Measurements from ENCODE around the gene ADPRM. TPM values are rescaled to one million over a fixed set of nuclear protein-coding genes. Genes with fewer than 3 reads are reported as not detected.

Gene ADPRM, protein sequence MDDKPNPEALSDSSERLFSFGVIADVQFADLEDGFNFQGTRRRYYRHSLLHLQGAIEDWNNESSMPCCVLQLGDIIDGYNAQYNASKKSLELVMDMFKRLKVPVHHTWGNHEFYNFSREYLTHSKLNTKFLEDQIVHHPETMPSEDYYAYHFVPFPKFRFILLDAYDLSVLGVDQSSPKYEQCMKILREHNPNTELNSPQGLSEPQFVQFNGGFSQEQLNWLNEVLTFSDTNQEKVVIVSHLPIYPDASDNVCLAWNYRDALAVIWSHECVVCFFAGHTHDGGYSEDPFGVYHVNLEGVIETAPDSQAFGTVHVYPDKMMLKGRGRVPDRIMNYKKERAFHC
- 15.9 TPM for total RNA-seq

DNA sequence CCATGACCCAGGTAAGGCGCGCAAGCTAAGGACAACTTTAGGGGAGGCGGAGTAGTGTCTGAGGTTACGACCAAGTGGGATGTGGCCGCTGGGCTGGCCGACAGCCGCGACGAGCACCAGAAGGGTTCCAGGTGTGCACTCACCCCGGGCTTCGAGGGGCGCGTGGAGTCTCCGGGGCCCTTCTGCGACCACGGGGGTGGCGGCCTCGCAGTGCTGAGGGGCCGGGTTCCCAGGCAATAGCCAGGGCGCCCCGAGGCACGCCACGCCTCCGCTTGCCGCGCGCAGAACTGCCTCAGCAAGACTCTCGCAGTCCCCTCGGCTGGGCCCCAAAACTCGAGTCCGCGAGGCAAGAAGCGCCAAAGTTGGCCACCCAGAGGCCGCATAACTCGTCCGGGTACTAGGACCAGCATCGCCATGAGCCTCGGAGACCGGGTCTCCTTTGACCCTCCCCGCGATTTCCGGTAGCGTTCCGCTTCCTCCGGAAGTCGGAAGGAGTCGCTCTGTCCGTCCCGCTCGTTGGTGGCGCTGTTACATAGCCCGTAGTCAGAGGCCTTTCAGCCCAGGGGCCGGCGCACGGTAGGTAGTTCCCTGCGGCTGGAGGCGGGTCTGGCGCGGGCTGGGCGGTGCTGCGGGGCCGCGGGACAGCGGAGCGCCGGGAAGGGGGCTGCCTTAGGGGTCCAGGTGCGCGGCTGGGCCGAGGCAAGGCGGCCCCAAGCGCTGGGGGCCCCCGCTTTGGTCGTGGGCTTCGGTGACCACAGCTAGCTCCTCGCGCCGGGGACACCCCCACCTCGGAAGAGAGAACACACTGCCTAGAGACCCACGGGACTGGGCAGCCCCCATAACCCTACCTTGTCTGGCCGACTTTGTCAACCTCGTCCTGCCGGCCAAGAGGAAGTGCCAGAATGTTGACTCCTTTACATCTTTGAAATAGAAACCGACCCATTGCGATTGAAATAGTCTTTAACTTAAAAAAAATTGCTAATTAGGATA, at the start of gene ADPRM, which contains the start of gene SCO1:
Gene ADPRM, plus strand, starts transcription at position 503 of the 990 bp plus-strand sequence. CDS start 7,333 bp downstream, outside the sequence.
Gene SCO1, minus strand, starts transcription at position 442 of the 990 bp plus-strand sequence. Its CDS starts 26 bp downstream, at position 416.

DNA sequence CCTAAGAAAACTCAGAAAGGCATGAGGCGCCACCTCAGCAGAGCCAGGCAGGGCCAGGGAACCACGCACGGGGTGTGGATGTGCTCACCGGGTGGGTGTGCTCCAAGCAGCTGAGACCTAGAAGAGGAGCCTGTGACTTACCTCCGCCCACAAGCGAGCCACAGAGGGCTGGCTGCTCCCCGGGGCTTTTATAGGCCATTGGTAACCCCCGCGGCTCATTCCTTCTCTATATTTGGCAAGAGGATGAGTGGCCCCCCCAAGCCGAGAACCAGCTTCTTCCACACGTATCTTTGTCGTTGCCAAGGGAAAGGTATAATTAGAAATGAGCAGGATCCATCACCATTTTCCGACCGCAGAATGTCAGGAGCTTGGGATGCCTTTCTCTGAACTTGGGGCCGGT, 40.2 kb upstream of the ADPRM start, which contains the start of gene MYH3:
Gene MYH3, minus strand, starts transcription at position 162 of the 400 bp plus-strand sequence. CDS start 2,245 bp downstream, outside the sequence.

DNA sequence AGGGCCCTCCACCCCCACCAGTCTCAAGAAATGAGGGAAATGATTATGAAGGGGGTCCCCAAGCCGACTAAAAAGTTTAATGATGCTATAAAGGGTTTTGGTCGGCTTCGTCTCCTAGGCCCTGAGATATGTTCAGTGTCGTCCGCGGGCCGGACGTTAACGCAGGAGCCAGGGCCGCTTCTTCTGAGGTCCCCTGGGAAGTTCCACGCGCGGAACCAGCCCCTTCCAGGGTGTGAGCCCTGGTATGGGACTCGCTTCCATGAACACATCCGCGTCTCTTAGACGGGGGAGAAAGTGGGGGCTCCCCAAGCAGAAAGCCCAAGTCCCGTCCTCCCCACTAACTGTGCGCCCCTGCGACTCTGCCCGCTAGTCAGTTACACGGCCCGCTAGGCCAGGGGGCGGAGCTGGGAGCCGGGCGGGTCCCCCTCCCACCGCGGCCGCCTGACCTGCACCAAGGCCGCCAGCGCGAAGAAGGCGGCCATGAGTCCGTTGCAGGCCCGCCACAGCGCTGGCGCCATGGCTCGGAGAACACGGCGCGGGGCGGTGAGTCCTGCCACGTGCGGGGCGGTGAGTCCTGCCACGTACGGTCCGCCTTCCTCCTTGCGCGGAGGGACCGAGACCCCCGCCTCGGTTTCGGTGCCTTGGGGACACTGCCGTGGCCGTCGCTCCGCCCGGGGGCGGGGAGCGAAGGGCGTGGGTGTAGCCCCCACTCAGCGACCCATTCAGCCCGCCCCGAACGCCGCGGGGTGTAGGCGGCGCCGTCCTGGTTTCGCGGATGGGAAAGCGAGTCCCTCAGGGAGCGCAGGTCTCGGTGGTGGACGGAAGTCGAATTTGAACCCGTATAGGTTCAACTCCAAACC, 32.2 kb downstream of the ADPRM start, which contains the start of gene TMEM220:
Gene TMEM220, minus strand, starts transcription at position 690 of the 860 bp plus-strand sequence. Its CDS starts 172 bp downstream, at position 518.

Other genes starting within 250 kb of the ADPRM start
- 0.99 TPM for gene MYH4, start 228.0 kb upstream of the ADPRM start, total RNA-seq
- gene MYH1, start 179.1 kb upstream of the ADPRM start, total RNA-seq: 1.5 TPM
- 137 TPM for gene MYH2, start 147.9 kb upstream of the ADPRM start, total RNA-seq
- 802 TPM for gene MYH3, start 40.3 kb upstream of the ADPRM start, total RNA-seq
- gene SCO1, start 61 bp upstream of the ADPRM start, total RNA-seq: 86.5 TPM
- 4.1 TPM for gene TMEM220, start 32.4 kb downstream of the ADPRM start, total RNA-seq
- gene TMEM238L, start 106.5 kb downstream of the ADPRM start, total RNA-seq: 5.0 TPM
- not detected for gene PIRT, start 140.5 kb downstream of the ADPRM start, total RNA-seq